GM21526 (cell line): ENCODE data around the gene IRX4.

Experiments used
- ATAC-seq: cut with Tn5 transposase; IDR thresholded peaks from one replicate; pipeline ENCODE4 v1.9.1; 2021; ENCODE audit warnings: moderate library complexity; ENCODE audit not compliant: unreplicated experiment, low FRiP score

Gene IRX4

DNA sequence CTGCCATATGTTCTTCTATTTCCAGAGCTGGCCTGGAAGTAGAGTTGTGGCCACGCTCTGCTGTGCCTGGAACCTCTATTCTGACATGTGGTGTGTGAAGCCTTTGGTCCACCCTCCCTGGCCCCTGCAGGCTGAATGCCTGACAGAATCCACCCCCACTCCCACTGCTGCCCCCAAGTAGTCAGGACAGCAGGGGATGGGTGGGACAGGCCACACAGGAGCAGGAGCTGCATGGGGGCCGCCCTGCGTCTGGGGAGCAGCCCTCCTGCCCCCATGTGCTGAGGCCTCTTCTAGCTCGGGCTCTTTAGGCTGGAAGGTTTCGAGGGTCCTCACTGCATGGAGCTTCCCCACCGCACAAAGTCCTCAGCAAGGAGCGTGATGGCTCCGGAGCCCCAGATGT is 32.6 kb upstream of the IRX4 start:
- no peak for ATAC-seq

DNA sequence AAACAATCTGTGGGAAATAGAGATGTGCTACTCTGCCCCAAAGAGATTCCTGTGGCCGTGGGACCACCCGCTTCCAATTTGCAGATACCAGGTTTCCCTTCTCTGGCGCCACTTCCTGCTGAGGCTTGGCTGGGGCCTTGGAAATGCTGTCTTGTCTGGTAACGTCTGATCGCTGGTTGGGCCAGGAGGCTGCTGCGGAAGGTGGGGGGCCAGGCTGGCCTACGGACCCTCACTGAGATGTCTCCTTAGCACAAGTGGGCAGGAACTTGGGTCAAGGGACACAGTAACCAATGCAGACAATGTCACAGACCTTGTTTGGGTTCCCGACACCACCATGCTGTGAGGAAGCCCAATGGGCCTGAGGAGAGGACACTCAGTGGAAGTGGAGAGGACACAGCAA is 31.7 kb upstream of the IRX4 start:
- ATAC-seq, result no peak

DNA sequence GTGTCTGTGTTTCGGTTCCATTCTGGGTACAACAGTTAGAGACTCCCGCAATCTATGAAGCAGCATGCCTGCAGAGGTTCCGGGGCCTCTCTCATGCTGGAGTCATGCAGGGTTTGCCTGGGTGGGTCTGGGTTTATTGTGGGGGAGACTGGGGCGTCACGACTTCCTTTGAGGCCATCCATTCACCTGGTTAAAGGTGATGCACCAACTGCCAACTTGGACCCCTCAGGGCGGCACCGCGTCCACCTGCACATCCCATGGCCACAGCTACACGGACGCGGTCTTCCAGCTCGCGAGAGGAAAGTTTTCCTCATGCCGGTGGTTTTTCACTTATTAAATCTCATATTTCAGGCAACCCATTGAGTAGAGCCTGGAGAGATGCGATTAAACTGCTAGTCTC is 30.9 kb upstream of the IRX4 start:
- no peak for ATAC-seq

DNA sequence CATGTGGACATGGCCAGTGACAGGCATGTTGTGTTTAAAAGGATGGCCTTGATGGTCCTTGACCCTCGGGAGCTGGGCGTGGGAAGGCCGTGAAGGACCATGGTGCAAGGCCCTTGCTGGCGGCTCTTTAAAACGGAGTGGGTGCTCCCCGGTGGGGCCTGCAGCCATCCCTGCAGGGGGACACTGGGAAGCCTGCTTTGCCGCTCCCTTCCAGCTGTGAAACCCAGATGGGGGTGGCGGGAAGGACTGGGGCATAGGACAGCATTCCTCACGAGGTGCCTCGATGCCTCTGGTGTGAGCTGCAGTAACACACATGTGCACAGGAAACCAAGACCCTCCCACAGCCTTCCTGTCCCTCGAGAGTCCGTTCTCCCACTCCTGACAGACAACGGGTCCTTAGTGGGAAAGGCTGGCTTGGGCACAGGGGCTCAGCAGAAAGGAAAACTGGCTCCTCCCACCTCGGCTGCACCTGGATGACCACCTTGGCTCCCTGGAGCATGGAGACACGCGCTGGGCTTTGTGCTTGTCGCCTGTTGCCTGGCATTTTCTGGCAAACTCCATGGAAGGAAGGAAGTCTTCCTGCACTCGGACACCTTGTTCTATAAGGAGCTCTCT is 30.3 kb upstream of the IRX4 start:
- ATAC-seq, result no peak

DNA sequence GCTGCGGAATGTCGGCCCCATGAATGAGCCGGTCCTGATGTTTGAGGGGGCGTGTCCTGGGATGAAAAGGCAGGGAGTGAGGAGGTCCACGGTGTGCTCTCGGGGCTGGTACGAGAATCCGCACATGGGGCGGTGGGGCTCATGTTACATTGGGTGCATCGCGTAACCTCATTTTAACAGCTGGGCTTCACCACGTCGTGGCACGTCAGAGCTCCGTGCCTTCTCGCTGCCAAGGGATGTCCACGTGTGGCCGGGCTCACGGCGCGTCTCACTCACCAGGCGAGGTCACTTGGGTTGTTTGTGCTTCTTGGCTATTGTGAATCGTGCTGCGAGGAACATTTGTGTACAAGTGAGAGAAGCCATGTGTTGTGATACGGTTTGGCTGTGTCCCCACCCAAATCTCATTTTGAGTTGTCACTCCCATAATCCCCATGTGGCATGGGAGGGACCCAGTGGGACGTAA is 29.1 kb upstream of the IRX4 start:
- no peak for ATAC-seq

DNA sequence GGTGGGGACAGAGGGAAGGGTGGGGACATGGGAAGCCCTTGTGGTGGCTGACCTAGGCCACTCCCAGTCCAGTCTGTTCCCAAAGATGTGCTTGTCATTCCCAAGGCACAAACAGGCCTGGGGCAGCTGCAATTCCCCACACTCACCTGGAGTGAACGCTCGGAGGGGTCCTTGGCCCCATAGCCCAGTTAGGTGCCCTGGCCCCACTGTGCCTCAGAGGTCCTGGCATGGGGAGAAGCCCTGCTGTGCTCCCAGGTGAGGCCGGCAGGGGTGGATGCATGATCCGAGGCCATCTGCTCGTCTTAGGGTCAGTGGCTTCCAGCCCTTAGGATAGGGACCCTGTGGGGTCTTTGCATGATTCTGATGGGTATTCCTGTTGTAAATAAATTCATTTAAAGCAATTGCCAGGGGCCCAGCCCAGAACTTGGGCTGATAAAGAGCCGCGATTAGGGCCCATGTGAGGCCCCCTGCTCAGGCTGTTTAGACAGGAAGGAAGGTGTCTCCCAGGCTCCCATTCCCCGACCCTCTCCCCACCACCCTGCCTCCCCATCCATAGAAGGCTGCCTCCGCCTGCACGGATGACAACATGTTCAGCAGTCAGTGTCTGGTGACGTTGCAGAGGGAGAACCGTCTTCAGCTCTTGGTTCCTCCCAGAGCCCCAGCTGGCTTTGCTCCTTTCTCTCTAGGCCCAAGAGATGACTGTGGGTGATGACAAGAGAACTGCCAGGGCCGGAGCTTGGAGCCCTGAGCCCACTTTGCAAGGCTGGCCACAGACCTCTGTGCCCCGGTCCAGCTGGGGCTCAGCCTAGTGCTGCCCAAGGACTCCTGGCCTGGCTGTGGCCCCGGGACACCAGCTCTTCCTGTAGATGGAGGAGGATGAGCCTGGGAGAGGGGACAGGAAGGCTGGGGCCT is 28.4 kb upstream of the IRX4 start:
- ATAC-seq, result no peak

DNA sequence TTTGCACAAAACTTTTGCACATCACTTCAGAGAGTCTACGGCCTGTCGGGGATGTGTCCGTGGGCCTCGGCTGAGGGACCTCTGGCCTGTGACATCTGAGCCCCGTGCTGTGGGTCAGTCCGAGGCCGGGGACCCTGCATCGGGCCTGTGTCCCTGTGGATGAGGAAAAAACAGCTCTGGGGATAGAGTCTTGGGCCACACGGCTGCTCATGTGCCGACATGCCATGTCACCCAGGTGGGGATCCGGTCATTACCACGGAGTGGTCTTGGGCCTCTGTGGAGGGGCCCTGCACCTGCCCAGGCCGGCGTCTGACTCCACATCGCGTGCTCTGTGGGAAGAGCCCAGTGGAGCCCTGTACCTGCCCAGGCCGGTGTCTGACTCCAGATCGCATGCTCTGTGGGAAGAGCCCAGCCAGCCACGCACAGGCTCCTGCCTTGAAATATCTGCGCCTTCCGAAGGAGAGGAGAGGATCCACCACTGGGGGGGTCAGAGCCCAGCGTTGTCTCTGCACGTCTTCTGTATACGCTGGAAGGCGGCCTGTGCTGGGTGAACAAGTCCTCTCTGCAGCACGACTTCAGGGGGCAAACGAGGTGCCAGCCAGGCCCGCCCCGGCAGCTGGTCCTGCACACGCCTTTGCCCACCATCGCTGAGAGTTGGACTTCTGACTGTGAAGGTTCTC is 27.5 kb upstream of the IRX4 start:
- no peak for ATAC-seq

DNA sequence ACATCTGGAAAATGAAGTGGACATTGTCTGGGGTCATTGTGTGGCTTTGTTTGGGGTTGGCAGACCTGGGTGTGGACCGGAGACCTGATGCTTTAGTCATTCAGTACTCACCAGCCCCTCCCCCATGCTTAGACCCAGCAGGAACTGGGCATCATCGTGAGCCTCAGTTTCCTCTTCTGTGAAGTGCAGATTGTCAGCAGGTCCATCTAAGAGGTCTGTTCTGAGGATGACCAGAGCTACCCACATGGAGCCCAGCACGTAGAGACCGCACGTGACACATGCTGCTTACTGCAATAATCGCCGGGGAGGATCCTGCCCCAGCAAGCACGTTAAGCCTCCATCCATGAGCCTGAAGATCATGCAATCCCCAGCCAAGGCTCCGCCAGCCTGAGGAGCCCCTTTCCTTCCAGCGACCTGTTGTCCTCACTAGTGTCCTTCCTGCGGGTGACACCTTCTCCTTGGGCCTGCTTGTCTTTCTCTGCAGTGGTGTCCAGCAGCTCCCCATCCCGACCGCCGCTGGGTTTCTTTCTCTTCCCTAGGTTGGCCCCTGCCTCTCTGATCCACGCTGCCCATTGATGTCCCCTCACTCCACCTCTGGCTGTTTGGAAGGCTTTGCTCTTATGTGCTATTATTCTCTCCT is 26.7 kb upstream of the IRX4 start:
- no peak for ATAC-seq

DNA sequence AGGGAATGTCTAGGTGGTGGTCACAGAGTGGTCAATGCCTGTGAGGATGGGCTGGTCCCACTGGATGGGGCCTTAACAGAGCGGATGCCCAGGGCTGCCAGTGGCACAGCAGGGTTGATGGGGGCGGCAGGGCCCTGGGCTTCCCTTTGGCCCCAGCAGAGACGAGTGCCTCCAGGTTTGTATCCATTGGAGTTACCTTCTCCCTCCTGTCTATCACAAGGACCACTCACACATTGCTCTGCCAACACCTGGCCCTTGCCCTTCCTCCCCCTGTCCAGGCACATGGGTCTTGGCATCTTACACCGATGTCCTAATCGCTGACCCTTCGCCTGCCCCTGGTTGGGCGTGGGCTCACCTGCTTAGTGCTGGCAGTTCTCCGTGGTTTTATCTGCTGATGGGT is 26.2 kb upstream of the IRX4 start:
- ATAC-seq, result no peak

DNA sequence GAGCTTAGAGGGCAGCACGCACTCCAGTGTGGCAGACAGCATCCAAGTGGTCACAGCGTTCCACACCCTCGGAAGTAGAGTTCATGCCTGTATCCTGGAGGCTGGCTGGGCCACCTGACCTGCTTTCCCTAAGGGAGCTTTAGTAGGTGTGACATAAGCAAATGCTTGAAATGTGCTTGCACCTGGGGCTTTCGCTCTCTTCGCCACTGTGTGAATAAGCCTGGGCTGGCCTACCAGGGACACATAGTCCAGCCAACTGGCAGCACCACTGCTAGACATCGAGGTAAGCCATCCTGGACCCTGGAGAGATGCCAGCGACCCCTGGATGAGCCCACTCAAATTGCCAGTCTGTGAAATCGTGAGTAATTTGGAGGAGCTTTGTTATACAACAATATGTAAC is 24.9 kb upstream of the IRX4 start:
- no peak for ATAC-seq

DNA sequence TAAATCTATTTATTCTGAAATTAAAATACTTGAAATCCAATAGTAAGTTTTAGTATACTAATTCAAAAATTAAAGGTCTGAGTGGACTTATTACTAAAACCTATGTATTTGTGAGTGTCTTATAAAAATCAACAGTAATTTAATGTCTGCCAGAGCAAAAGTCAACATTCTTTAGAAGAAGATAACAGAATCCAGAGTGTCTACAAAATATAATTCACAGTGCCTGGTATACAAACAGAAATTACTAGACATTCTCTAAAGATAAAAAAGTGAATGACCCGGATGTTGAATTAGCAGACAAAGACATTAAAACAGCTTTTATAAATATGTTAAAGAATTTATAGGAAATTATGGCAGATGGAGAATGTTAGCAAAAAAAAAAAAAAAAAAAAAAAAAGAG is 22.4 kb upstream of the IRX4 start:
- no peak for ATAC-seq

DNA sequence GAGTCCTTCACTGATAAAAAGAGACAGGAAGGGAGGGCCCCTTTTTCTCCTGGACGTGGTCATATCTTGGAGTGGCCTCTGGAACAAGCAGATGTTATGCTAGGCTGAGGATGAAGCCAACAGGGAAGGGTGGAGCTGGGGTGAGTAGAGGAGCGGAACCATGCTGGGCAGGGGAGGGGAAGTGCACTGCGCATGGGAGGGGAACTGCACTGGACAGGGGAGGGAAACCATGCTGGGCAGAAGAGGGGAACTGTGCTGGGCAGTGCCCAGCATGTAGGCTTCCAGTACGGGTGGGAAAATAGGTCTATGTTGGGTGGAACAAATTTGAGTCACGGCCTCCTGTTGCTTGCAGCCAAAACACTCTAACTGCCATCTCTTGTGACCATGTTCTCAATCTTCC is 19.3 kb upstream of the IRX4 start:
- no peak for ATAC-seq

DNA sequence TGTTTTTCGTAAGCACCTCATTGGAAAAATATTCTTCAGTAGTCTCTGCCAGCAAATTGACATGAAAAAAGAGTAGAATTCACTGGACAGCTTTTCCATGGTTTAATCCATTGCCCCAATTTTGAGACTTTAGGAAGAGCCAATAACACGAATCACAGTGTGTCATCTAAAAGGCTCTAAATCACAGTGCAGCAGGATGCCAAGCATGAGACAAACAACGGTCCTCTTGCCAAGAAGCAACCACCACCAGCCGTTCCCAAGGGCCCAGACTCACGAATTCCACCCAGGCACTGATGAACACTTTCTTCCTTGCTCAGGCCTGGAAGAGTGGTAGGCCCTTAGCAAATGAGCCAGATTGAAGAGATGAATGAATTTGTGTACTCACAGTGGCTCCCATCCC is 18.3 kb upstream of the IRX4 start:
- no peak for ATAC-seq

DNA sequence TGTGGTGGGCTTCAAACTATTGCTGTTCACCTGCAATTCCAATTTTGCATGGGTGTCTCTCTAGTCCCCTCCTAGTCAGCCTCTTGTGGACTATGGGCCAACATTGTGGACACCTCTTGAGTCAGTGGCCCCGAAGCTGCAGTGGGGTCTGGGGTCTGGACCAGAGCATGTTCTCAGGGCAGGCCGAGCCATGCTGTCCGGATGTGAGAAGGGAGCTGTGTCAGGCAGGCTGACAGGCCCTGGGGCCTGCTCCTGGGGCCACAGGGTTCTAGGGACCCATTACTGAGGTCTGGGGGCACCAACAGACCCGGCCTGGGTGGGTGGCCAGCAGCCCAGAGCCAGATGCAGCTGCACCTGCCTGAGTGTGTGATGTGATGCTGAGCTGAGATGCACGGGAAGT is 16.5 kb upstream of the IRX4 start:
- ATAC-seq, result no peak

DNA sequence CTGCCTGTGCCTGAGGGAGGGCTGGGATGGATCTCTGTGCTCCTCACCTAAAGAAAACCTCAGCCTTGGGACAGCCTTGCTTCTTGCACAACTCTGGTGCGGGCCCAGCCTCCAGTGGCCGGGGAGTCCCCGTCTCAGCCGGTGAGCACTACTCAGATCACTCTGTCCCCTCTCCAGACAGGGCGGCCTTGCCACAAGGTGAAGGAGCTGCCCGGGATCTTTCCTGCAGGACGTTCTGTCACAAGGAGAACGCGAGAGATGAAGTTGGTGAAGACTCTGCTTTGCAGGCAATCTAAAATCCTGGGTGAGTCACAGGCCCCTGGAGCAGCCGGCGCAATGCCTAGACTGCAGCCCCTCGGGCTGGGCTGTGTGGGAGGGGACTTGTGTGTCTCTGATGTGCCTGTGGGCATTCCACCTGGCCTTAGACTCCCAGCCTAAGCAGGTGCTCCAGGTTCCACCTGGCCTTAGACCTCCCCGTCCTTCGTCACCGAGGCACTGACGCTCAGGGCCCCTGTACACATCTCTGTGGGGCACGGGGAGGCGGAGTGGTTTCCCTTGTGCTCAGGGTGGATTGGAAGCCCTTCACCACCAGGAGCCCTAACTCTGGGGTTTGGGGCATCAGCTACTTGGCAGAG is 15.2 kb upstream of the IRX4 start:
- no peak for ATAC-seq

DNA sequence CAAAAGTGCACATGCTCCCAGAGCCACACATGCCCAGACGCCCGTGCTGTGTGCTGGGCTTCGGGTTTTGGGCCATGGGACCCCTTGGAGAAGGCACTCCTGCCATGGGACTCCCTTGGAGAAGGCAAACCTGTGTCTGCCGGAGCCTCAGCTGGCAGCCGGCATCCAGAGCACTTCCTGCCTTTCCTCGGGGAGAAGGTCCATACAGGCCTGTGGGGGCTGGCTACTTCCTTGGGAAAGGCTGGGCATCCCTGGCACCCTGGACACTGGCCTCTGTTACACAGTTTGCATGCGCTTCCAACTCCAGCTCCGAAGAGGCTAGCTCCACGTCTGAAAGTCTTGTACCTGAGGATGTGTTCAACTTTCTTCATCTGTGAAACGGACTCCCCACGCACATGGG is 14.7 kb upstream of the IRX4 start:
- ATAC-seq, result no peak

DNA sequence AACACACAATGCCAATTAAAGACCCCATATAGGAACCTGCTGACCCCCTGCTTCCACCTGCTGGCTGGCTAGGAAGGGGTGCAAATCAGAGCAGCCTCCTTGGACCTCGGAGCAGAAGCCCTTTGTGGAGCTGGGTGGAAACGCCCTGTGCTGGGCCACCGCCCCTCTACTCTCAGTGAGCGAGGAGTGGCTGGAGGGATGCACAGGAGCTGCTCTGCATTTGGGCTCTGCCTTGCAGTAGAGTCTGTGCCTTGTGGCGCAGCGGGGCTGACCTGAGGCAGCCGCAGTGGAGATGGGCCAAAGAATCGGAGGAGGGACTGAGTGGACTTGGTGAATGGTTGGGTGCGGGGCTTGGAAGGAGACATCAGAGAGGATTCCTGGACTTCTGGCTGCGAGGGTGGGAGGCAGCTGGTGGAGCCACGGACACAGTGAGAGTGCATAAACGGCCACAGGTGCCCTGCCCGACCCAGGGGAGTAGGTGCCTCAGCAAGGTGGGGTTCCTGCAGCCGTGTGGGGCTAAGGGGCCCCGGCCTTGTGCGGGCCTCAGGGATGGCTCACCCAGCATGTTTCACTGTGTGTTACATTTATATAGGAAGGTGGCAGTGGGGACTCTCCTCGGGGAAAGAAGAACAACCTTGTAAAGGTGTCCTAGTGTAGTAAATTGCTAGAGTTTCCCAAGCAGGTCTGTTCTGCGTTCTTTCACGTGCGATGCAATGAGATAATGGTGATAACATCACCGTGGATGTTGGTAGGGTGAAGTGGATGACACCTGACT is 14.1 kb upstream of the IRX4 start:
- ATAC-seq, result no peak

DNA sequence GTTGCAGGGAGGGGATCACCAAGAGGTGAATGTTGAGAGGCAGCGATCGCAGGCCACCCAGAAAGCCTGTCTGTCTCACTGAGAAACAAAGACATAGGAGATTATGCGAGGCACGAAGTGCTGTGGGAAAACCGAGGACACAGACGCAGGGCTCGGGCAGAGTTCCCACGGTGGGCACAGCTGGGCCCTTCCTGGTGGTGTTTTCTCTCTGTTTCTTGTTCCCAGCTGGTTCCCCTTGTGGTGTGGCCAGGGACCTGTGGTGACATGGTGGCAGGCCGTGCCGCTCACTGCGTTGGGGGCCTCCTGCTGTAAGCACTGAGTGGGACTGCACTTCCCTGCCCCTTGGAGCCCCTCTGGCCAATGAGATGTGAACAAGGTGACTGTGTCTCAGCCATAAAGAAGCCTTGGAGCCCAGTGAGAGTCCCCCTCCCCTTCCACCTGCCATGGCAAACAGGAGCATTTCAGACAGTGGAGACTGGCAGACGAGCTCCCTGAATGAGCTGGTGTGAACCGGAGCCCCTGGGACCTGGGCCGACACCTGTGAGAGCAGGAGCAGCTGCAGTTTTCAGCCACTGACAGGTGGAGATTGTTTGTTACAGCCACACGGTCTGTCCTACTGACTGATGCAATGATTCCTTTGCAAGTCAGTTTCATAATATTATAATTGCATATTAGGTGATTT is 13.2 kb upstream of the IRX4 start:
- ATAC-seq, result no peak

DNA sequence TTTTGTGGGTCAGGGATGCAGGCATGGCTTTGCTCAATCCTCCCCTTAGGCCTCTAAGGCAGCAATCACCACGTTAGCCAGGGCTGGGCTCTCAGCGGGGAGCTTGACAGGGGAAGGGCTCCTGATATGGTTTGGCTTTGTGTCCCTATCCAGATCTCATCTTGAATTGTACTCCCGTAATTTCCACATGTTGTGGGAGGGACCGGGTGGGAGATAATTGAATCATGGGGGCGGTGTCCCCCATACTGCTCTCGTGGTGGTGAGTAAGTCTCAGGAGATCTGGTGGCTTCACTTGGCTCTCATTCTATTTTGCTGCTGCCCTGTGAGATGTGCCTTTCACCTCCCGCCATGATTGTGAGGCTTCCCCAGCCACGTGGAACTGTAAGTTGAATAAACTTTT is 11.5 kb upstream of the IRX4 start:
- no peak for ATAC-seq
